Stomach (tissue), 4 donors: ENCODE data around the gene ATP6V0D1.

Experiments used
- POLR2A ChIP-seq, 4 donors: fragments of 450-650 bp; IDR thresholded peaks; one replicate each; pipeline ENCODE4 v1.6.1; 2016; ENCODE audit warnings: antibody characterized with exemption in 4 of 4, control low read depth in 2 of 4, mild to moderate bottlenecking in 1 of 4, moderate library complexity in 1 of 4
- POLR2AphosphoS5 ChIP-seq, 3 donors: sonication (generic); formaldehyde crosslinking; IDR thresholded peaks; one replicate each; pipeline ENCODE4 v1.6.1; 2016; ENCODE audit warnings: antibody characterized with exemption in 3 of 3
- TF ChIP-seq, protein P1 (sequence below), 7 experiments: fragments of 450-650 bp in 4 of 7; fragments of 200-600 bp in 3 of 7; sonication (generic) in 3 of 7; IDR thresholded peaks; one replicate each; pipeline ENCODE4 v1.5.1; 2016 to 2019; ENCODE audit warnings: antibody characterized with exemption in 7 of 7, control low read depth in 2 of 7, mild to moderate bottlenecking in 1 of 7

DNA sequence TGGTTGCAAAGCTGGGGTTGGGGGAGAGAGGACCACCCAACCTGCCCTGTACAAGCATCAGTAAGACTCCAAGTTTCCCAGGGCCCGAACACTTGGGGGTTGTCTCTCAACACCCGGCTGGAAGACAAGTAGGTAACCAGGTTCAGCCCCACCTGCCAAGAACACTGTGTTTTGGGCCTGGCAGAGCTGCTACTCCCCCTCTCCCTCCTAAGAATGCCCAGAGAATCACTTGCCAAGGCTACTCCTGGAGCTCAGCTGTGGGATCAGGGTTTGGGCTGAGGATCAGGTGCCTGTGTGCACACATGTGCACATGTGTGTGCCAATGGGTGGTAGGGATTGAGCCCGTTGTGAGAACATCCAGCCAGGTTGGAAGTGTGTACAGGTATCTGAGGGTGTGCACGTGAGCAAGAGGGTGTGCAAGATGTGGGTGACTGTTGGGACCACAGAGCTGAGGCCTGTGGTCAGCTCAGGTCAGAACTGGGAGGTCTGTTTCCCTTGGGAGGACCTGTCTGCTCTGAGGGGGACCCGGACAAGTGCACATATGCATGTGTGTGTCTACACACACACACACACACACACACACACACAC, 47.7 kb downstream of the ATP6V0D1 start:
- TF ChIP-seq POLR2AphosphoS5 (IDR thresholded peaks at IDR 0.05) (no peak), POLR2A (IDR thresholded peaks at IDR 0.05) (no peak)
- TF ChIP-seq, protein P1, sequence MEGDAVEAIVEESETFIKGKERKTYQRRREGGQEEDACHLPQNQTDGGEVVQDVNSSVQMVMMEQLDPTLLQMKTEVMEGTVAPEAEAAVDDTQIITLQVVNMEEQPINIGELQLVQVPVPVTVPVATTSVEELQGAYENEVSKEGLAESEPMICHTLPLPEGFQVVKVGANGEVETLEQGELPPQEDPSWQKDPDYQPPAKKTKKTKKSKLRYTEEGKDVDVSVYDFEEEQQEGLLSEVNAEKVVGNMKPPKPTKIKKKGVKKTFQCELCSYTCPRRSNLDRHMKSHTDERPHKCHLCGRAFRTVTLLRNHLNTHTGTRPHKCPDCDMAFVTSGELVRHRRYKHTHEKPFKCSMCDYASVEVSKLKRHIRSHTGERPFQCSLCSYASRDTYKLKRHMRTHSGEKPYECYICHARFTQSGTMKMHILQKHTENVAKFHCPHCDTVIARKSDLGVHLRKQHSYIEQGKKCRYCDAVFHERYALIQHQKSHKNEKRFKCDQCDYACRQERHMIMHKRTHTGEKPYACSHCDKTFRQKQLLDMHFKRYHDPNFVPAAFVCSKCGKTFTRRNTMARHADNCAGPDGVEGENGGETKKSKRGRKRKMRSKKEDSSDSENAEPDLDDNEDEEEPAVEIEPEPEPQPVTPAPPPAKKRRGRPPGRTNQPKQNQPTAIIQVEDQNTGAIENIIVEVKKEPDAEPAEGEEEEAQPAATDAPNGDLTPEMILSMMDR (IDR thresholded peaks at IDR 0.05) = no peak
